GM12873 (cell line): ENCODE data around the gene MMEL1.

Experiments
- CTCF ChIP-seq: IDR thresholded peaks from 2 replicates; pipeline ENCODE4 v1.5.1; 2012; ENCODE audit warnings: low read depth, mild to moderate bottlenecking, moderate library complexity, low read length, control low read depth; ENCODE audit not compliant: insufficient read depth; ENCODE audit errors: missing control alignments

MMEL1 gene

GRCh38 chr1:2580691-2581090, 52.1 kb downstream of the MMEL1 start:
- no peak for TF ChIP-seq CTCF

- TF ChIP-seq CTCF: no peak
These were observed 54.1 kb downstream of the MMEL1 start for GRCh38 chr1:2578758-2579118.

GRCh38 chr1:2575801-2576663, 56.8 kb downstream of the MMEL1 start:
- TF ChIP-seq CTCF: no peak

- no peak for TF ChIP-seq CTCF
These were observed 58.5 kb downstream of the MMEL1 start for GRCh38 chr1:2574350-2574749.

- TF ChIP-seq CTCF: no peak
These were observed 59.4 kb downstream of the MMEL1 start for GRCh38 chr1:2573250-2573920.

- TF ChIP-seq CTCF: no peak
These were observed 61.5 kb downstream of the MMEL1 start for GRCh38 chr1:2571348-2571747.

- TF ChIP-seq CTCF: no peak
These were observed 62.5 kb downstream of the MMEL1 start for GRCh38 chr1:2570332-2570731.
